Measurements from ENCODE around the gene MSX1.

MSX1 gene

DNA sequence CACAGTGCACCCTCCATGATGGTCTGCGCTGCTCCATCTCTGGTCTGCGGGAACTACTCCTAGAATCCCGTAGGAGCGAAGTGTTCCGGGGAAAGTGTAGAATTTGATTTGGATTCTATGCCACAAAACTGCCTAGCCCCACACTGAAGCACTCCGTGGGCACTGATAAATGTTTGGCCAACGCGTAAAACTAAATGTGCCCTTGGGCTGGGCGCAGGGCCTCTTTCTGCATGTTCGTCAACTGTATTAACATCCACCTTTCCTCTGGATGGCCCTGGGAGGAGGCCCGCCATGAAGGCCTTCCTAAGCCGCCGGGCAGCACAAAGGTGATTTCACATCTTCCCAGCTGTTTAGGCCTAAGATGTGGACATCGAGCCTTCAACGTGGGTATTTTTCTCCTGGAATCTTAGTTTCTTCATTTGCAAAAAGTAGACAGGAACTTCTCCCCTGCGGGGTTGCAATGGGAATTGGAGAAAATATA, 2.6 kb downstream of the MSX1 start:
- TF ChIP-seq TAF1 (IDR thresholded peaks at IDR 0.05; ENCODE audit: borderline replicate concordance, insufficient read depth, low read length): no peak
- TF ChIP-seq, protein P1, sequence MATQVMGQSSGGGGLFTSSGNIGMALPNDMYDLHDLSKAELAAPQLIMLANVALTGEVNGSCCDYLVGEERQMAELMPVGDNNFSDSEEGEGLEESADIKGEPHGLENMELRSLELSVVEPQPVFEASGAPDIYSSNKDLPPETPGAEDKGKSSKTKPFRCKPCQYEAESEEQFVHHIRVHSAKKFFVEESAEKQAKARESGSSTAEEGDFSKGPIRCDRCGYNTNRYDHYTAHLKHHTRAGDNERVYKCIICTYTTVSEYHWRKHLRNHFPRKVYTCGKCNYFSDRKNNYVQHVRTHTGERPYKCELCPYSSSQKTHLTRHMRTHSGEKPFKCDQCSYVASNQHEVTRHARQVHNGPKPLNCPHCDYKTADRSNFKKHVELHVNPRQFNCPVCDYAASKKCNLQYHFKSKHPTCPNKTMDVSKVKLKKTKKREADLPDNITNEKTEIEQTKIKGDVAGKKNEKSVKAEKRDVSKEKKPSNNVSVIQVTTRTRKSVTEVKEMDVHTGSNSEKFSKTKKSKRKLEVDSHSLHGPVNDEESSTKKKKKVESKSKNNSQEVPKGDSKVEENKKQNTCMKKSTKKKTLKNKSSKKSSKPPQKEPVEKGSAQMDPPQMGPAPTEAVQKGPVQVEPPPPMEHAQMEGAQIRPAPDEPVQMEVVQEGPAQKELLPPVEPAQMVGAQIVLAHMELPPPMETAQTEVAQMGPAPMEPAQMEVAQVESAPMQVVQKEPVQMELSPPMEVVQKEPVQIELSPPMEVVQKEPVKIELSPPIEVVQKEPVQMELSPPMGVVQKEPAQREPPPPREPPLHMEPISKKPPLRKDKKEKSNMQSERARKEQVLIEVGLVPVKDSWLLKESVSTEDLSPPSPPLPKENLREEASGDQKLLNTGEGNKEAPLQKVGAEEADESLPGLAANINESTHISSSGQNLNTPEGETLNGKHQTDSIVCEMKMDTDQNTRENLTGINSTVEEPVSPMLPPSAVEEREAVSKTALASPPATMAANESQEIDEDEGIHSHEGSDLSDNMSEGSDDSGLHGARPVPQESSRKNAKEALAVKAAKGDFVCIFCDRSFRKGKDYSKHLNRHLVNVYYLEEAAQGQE (IDR thresholded peaks at IDR 0.05; ENCODE audit: insufficient read depth in 1 of 2, low read depth in 2 of 2, low read length in 2 of 2): no peak
- no peak for TF ChIP-seq FOXP2 (optimal IDR thresholded peaks at IDR 0.05; ENCODE audit: borderline replicate concordance, extremely low read depth, extremely low read length, insufficient read depth)
- TF ChIP-seq SIN3A (IDR thresholded peaks at IDR 0.05; ENCODE audit: borderline replicate concordance, insufficient read depth, low read length): no peak
- TF ChIP-seq POLR2AphosphoS5 (IDR thresholded peaks at IDR 0.05; ENCODE audit: low read depth, low read length): no peak

DNA sequence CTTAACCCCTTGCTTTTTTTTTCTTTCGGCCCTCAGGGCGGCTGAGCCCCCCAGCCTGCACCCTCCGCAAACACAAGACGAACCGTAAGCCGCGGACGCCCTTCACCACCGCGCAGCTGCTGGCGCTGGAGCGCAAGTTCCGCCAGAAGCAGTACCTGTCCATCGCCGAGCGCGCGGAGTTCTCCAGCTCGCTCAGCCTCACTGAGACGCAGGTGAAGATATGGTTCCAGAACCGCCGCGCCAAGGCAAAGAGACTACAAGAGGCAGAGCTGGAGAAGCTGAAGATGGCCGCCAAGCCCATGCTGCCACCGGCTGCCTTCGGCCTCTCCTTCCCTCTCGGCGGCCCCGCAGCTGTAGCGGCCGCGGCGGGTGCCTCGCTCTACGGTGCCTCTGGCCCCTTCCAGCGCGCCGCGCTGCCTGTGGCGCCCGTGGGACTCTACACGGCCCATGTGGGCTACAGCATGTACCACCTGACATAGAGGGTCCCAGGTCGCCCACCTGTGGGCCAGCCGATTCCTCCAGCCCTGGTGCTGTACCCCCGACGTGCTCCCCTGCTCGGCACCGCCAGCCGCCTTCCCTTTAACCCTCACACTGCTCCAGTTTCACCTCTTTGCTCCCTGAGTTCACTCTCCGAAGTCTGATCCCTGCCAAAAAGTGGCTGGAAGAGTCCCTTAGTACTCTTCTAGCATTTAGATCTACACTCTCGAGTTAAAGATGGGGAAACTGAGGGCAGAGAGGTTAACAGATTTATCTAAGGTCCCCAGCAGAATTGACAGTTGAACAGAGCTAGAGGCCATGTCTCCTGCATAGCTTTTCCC, 3.4 kb downstream of the MSX1 start:
- no peak for TF ChIP-seq SIN3A (IDR thresholded peaks at IDR 0.05; ENCODE audit: borderline replicate concordance, insufficient read depth, low read length)
- no peak for TF ChIP-seq POLR2AphosphoS5 (IDR thresholded peaks at IDR 0.05; ENCODE audit: low read depth, low read length)
- no peak for TF ChIP-seq TAF1 (IDR thresholded peaks at IDR 0.05; ENCODE audit: borderline replicate concordance, insufficient read depth, low read length)
- TF ChIP-seq, protein P1 (IDR thresholded peaks at IDR 0.05; ENCODE audit: insufficient read depth in 1 of 2, low read depth in 2 of 2, low read length in 2 of 2): no peak
- no peak for TF ChIP-seq FOXP2 (optimal IDR thresholded peaks at IDR 0.05; ENCODE audit: borderline replicate concordance, extremely low read depth, extremely low read length, insufficient read depth)

DNA sequence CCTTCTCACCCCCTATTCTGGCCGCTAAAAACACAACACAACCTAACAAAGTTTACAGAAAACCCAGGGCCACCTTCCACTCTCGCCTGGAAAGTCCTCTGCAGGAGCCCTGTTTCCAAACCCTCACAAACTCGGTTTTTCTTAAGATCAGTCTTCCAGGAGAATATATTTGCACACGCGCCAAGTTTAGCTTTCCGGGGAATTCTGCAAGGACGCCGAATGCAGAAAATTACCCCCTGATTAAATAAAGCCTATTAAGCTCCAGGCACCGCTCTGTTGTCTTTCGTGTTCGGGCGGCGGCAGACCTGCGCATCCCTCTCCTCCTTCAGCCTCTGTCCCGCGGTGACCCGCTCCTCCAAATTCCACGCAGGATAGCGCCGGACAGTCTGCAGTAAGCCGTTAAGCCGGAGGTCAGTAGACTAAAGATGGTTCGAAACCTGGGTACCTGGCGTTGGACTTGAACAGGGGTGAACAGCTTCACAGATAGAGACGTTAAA, 5.0 kb downstream of the MSX1 start:
- TF ChIP-seq POLR2AphosphoS5 (IDR thresholded peaks at IDR 0.05; ENCODE audit: low read depth, low read length) (peak; percentile 28; the same call in 1 of the 2 replicates), TAF1 (IDR thresholded peaks at IDR 0.05; ENCODE audit: borderline replicate concordance, insufficient read depth, low read length) (no peak)

DNA sequence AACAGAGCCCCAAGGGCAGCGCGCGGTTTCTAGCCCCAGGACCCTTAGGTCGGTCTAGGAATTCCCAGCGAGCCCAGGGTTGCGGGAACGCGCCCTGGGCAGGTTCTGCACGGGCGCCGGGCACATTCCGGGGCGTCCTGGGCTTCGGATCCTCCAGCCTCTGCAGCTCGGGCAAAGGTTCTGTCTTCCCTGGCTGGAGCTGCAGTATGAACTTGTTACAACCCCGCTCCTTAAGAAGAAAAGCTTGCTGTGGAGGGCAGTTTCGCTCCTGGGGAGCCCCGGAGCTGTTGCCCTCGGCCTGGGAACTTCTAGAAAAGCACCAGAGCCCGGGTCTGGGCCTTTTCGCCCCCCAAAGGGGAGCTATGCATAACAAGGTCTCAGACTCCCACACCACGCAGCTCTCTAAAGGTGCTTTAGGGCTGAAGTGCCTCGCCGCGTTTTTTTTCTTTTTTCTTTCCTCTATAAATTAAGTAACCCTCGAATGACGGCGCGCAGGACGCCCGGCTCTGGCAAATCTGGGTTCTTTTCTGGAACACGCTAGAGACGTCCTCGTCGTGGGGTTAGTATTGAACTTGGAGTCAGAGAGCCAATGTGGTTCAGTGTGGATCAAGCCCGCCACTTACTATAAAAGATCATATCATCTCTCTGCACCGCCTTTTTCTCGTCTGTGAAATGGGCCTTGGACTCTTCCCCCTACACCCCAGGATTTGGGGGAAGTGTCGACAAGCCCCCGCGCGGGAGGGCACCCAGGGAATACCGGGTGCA, 5.7 kb downstream of the MSX1 start:
- TF ChIP-seq FOXP2 (optimal IDR thresholded peaks at IDR 0.05; ENCODE audit: borderline replicate concordance, extremely low read depth, extremely low read length, insufficient read depth) (no peak), POLR2AphosphoS5 (IDR thresholded peaks at IDR 0.05; ENCODE audit: low read depth, low read length) (no peak)

DNA sequence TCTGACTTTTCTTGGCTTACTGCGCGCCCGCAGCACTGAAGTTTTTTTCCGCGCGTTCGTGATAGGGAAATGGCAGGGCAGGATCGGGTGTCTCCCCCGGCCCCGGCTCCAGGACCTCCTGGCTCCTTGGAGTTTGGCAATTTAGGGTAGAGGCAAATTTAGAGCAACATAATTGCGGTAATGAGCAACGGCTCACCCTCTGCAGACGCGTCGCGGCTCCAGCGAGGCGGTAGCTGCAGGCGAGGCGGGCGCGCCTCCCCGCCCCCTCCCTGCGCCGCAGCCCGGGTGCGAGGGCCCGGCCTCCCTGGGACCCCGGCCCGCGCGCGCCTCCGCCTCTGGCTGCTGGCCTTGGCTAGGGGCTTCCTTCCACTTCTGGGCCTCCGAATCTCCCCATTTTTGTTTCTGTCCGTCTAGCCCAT, 6.2 kb downstream of the MSX1 start:
- TF ChIP-seq POLR2AphosphoS5 (IDR thresholded peaks at IDR 0.05; ENCODE audit: low read depth, low read length): no peak
- no peak for TF ChIP-seq TAF1 (IDR thresholded peaks at IDR 0.05; ENCODE audit: borderline replicate concordance, insufficient read depth, low read length)
- no peak for TF ChIP-seq SIN3A (IDR thresholded peaks at IDR 0.05; ENCODE audit: borderline replicate concordance, insufficient read depth, low read length)
- TF ChIP-seq, protein P1 (IDR thresholded peaks at IDR 0.05; ENCODE audit: insufficient read depth in 1 of 2, low read depth in 2 of 2, low read length in 2 of 2): no peak
- no peak for TF ChIP-seq FOXP2 (optimal IDR thresholded peaks at IDR 0.05; ENCODE audit: borderline replicate concordance, extremely low read depth, extremely low read length, insufficient read depth)

Data from PFSK-1 (cell line).